SK-N-MC (cell line): Measurements from ENCODE around the gene ZNF891.

Source experiments
- EZH2 ChIP-seq: fragments of 200-600 bp; sonication (generic); IDR thresholded peaks from one replicate; pipeline ENCODE4 v1.6.1; 2017; ENCODE audit warnings: antibody characterized with exemption
- POLR2AphosphoS5 ChIP-seq: IDR thresholded peaks from 2 replicates; pipeline ENCODE4 v1.6.1; 2012; ENCODE audit warnings: mild to moderate bottlenecking, low read depth, low read length, borderline replicate concordance

- TF ChIP-seq EZH2, result no peak
- TF ChIP-seq POLR2AphosphoS5, result no peak
Measured at GRCh38 chr12:133172491-133172890, 42.4 kb upstream of the ZNF891 start.
